Fibroblast of the conjunctiva (primary cell): ENCODE results near the gene LYST.
"Not testable (repeated sequence)": the region's sequence is repeated elsewhere in the genome, so short reads cannot be mapped to it uniquely, and the experiment has no call there.

ENCODE experiments used
- DNase-seq: peaks from one replicate; pipeline ENCODE4 v3.0.0-alpha.2; 2010; ENCODE audit warnings: low read depth

The LYST gene

DNA sequence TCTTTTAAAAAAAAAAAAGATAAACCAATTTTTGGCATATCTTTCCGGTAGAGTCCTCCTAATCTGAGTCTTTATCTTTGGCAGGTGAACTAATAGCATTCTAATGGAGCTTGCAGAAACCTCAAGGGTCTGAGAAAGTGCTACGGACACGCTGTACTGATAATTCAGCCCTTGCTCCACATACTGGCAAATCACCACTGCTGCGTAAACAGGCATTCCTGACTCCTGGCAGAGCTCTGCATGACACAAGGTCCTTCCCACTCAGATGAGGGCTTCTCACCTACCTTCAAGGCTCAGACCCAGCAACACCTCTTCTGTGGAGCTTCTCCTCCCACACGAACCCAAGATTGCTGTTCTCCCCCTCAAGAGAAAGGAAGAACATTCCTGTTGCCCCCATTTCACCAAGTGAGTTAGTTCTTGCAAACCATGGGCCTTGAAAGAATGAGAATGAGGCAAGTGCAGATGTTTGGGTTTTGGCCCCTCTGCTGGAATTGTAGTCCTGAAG, 48.0 kb downstream of the LYST start:
- no peak for DNase-seq

DNA sequence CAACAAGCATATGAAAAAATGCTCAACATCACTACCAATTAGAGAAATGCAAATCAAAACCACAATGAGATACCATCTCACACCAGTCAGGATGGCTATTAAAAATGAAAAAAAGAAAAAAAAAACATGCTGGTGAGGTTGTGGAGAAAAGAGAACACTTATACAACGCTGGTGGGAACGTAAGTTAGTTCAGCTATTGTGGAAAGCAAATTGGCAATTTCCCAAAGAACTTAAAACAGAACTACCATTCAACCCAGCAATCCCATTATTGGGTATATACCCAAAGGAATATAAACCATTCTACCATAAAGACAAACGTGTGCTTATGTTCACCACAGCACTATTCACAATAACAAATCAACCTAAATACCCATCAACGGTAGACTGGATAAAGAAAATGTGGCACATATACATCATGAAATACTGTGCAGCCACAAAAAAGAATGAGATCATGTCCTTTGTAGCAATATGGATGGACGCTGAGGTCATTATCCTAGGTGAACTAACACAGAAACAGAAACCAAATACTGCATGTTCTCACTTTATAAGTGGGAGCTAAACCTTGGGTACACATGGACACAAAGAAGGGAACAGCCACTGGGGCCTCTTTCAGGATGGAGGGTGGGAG, 49.5 kb downstream of the LYST start:
- DNase-seq, result no peak

- DNase-seq, result no peak
These were observed 56.9 kb downstream of the LYST start for GRCh38 chr1:235809688-235810397.

DNA sequence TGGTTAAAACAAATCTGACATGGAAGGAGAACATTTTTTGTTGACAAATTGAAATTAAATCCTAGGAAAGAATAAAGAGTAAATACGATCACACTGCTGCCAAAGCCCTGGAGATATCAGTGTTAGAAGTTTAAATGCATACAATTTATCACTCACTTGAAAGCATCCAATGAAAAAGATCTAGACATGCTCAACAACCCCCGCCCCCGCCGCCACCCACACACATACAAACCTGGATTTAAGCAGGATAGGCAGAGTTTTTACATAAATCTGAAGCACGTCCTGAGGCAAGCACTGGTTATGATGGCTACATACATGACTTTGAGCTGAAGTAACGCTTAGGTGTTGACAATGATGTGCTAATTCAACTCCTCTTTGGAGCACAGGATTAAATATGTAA, 58.5 kb downstream of the LYST start:
- no peak for DNase-seq

- DNase-seq, result no peak
These were observed 60.6 kb downstream of the LYST start for GRCh38 chr1:235806123-235806522.

- no peak for DNase-seq
These were observed 63.9 kb downstream of the LYST start for GRCh38 chr1:235802573-235803346.

DNA sequence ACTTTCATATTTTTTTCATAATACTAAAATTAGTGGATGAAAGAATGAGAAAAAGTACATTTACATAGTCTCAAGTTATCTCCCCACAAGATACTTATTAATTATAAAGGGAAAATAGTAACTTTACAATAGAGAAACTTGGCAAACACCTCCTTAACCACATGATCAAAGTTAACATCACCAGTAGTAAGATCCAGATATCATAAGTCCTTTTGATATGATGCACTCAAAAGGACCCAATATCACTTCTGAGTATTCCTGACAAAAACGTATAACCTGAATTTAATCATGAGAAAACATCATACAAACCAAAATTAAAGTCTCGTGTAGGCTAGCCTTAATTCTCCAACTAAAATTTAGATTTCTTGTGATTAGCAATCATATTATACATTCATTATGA, 67.4 kb downstream of the LYST start:
- DNase-seq, result no peak

GRCh38 chr1:235791532-235792060, 75.1 kb downstream of the LYST start:
- no peak for DNase-seq

- DNase-seq, result no peak
These were observed 76.6 kb downstream of the LYST start for GRCh38 chr1:235790123-235790522.

DNA sequence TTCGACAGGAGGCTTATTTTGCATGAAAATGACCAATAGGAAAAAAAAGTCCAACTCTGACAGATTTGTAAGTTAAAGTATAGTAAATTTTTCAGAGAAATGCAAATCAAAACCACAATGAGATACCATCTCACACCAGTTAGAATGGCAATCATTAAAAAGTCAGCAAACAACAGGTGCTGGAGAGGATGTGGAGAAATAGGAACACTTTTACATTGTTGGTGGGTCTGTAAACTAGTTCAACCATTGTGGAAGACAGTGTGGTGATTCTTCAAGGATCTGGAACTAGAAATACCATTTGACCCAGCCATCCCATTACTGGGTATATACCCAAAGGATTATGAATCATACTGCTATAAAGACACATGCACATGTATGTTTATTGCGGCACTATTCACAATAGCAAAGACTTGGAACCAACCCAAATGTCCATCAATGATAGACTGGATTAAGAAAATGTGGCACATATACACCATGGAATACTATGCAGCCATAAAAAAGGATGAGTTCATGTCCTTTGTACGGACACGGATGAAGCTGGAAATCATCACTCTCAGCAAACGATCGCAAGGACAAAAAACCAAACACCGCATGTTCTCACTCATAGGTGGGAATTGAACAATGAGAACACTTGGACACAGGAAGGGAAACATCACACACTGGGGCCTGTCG, 80.3 kb downstream of the LYST start:
- not testable (repeated sequence) for DNase-seq

DNA sequence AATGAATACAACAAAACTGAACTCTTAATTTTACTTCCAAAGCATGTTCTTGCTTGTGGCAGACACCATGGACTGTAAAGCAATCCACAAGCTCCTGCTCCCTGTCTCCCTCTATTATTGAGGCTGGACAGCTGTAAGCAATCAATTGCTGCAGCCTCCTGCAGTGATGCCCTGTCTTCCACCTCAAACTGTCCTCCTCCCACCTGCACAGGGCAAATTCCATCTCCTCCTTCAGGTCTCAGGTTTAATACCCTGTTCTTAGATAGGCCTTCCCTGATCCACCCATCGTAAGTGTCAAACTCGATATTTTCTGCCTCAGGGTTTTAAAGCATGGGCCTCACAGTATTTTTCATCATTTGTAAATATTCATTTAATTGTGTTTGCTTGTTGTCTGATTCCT, 81.8 kb downstream of the LYST start:
- no peak for DNase-seq

GRCh38 chr1:235783148-235783776, 83.4 kb downstream of the LYST start:
- DNase-seq, result peak; percentile 40

DNA sequence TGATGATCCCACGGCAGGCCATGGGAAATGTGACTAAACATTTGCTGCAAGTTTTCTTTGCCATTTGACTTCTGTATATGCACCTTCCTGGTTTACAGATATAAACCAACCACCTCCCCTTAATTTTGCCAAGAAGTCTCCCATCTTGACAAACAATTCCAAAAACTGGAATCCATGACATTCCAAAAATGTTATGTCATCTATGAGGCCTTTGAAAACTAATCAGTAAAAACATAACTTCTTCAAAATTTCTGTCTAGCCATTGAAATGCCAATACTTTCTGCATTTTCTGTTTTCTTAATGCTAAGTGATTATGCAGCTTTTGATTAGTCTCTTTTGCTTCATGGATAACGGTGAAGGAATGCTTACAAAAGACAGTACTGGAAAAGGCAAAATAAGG, 84.1 kb downstream of the LYST start:
- DNase-seq, result no peak

DNA sequence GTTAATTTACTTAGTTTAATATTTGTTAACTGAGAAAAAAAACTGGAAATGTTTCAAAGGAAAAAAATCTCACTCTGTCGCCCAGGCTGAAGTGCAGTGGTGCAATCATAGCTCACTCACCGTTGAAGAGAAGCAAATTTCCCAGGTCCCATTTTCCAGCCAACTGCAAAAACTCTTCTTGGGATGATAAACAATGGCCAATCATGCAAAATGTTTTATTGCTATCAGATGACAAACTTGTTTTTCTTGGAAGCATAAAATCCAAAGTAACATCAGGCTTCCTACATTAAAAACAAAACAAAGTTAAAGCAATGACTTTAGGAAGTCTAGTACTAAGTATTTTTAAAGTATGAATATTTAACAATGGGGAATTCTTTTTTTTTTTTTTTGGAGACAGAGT, 84.9 kb downstream of the LYST start:
- DNase-seq, result no peak

DNA sequence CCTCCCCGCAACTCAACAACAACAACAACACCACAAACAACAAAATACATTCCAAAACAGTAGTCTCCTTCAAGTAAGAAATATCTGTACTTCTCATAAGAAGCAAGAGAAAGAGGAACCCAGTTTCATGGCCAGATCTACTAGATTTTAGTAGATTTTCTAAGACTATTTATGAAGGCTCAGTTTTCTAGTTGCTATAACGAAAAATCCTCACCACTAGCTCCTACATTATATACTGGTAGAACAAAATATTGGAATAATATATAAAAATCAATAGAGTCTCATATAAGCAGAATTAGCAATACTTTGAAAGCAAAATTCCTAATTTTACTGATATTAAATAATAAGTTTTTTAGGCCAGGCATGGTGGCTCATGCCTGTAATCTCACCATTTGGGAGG, 86.9 kb downstream of the LYST start:
- no peak for DNase-seq

DNA sequence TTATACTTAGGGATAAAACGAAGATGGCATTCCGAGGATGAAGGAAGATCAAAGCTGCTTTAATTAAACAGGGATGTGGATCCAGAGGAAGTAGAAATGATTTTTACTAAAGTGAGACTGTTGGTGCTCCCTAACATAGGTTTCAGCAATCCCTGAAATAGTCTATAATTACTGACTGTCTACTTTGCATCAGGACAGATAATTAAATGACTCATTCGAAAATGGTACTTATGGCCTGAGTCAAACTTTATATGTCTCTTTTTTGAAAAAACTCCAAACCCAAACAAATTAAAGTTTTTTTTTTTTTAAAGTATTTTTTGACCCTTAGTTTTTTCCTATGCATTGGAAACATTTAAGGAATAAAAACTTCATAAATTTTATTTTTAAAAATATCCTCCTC, 90.3 kb downstream of the LYST start:
- DNase-seq, result no peak

- DNase-seq, result no peak
These were observed 91.4 kb downstream of the LYST start for GRCh38 chr1:235775246-235775860.

DNA sequence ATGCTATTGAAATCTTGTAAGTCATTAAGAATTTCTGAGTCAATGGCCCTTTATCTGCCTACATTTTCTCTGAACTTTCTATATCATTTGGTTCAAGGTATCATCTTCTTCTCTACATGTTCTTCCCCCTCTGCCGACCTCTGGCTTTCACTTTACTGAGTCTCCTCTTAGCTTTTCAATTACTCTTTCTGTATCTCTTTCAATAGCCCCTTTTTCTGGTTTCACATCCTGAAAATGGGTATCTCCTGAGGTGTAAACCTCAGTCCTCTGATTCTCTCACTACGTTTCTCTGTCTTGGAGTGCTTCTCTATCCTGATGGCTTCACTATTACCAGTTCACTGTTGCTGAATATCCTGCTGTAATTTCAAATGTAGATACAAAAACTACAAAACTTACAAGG, 98.9 kb downstream of the LYST start:
- no peak for DNase-seq

- no peak for DNase-seq
These were observed 99.9 kb downstream of the LYST start for GRCh38 chr1:235766794-235767285.

GRCh38 chr1:235763962-235764361, 102.7 kb downstream of the LYST start:
- DNase-seq, result no peak

- DNase-seq, result no peak
These were observed 107.4 kb downstream of the LYST start for GRCh38 chr1:235759336-235759735.
